ENCODE data around the gene CFAP97D1.
"Not testable (repeated sequence)": the region's sequence is repeated elsewhere in the genome, so short reads cannot be mapped to it uniquely, and the experiment has no call there.

The CFAP97D1 gene

DNA sequence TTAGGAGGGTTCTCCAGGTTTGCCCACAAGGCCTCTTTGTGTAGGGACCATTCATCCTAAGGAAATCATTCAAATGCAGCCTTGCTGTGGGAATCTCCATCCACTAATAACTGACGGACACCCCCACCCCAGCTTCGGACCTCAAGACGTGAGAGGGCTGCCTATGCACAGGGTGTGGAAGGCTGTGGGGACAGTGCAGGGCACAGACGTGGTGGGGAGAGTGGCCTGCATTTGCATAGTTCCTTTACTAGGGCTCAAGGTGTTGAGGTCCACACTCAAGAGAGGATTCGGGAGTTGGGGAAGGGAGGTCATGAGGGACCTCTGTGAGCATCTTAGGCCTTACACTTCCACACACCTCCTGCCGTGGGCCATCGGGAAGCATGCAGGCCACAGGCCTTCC lies 11.3 kb upstream of the CFAP97D1 start:
- no peak for DNase-seq

DNA sequence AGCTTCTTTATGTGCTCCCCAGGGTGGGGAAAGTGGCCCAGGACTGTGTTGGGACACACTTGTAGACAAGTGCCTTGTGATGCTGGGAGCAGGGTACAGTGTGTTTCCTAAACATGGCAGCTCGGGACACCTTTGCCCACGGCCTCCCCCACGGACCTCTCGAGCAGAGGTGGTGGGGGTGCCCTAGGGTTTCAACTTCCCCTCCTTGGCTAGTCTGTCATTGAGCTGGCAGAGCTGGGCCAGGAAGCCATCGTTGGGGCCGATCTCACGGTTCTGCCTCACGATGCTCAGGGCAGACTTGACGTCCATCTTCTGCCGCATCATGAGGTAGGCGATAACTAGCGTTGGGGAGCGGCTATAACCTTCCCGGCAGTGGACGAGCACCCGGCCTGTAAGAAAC lies 10.8 kb upstream of the CFAP97D1 start:
- no peak for DNase-seq

DNA sequence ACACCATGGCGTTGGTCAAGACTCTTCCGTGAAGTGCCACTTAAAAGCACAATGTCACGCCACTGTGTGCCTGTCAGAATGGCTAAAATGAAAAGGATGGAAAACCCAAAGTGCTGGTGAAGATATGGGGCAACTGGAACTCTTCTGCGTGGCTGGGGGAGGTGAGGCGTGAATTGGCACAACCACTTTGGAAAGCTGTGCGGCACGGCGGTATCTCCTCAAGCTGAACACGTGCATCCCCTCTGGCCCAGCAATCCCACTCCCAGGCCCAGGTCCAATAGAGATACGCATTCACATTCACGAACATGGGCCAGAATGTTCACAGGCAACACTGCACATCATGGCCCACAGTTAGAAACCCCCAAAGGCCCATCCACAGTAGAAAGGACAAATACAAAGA lies 10.4 kb upstream of the CFAP97D1 start:
- DNase-seq, result no peak

DNA sequence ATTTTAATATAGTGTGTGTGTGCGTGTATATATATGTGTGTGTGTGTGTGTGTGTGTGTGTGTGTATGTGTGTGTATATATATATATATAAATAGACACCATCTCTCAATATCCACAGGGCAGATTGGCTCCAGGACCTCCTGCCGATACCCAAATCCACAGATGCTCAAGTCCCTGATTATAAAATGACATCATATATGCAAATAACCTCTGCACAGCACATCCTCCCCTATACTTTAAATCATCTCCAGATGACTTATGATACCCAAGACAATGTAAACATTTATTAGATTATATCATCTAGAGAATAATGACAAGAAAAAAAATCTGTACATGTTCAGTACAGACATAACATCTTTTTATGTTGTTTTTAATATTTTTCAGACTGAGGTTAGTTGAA lies 9.3 kb upstream of the CFAP97D1 start:
- DNase-seq, result no peak

DNA sequence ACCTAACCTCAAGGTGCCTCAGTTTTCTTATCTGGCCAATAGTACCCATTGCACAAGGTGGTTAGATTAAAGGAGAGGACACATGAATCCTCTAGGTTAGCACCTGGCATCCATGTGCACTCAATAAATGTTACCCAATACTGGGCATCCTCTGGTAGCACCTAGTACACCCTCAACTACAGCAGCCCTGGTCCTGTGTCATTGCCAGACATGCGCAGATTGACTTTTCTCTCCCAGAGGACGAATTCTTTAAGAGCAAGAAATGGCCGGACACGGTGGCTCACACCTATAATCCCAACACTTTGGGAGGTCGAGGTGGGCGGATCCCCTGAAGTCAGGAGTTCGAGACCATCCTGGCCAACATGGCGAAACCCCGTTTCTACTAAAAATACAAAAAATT lies 8.8 kb upstream of the CFAP97D1 start:
- DNase-seq, result no peak

DNA sequence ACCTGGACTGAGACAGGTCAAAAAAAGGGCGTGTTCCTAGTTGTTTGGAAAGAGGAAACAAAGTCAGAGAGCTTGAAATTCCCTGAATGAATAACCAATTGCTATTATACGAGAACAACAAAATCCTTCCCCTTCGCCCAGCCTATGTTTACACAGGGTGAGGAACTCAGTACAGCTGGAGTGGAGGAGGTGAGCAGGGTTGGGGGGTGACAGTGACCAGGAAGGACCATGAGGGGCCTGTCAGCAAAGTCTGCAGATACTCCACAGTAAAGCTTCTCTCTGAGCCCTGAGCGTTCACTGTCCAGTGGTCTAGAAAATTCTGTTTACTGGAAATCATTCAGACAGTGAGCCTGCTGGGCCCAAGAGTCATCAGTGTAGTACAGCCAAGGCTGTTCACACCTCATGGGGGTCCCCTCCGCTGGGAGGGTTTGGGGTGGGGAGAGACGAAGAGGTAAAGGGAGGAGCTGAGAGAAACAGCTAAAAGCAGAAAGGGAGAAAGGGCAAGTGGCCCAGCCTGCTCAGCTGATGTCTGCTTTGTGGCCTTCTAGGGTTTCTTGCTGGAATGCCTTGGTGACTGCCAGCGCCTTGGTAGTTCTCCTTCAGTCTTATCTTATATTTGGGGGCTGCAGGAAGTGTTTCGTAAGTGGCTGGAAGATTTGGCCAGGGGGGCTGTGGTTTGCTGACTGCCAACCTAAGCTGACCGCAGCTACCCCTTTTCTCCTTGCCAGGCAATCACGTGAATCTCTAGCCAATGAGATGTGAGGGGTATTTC lies 7.2 kb upstream of the CFAP97D1 start:
- DNase-seq, result peak; percentile 98

DNA sequence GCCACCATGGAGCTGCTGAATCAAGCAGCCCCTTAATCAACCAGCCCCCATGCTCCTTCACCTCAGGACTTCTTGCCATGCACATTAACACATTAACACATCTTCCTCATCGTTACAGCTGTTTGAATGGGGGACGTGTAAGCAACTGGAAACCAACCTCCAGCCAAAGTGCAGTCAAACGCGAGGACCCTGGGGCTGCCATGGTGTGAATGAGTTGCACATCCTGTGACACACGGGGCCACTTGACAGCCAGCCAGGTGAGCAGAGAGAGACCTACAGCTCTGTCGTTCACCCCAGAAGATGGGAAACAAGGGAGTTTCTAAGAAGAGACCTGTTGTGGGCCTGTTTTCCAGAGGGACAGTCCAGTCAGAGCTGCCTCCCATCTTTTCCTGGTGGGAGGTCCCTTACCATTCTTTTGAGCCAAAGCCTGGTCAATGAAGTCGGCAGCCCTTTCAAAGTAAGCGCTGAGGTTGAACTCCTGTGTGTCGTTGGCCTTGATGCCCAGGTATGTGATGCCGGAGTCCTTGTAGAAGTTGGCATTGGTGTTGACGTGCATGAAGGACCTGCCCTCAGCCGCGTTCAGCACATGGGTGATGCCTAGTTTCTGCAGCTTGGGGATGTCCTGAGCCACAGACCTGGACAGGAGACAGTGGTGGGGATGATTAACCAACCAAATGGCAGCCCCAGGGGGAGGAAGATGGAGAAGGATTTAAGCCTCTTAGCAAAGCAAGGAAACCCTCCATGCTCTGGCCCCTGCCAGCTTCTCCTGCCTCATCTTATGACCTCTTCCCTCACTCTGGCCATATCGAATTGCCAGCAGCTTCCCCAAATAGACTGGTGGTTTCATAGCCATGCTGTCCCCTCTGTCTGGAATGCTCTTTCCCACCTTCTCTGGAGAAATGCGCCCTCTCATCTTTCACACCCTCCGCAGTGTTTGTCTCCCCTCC lies 5.7 kb upstream of the CFAP97D1 start:
- DNase-seq, result no peak

DNA sequence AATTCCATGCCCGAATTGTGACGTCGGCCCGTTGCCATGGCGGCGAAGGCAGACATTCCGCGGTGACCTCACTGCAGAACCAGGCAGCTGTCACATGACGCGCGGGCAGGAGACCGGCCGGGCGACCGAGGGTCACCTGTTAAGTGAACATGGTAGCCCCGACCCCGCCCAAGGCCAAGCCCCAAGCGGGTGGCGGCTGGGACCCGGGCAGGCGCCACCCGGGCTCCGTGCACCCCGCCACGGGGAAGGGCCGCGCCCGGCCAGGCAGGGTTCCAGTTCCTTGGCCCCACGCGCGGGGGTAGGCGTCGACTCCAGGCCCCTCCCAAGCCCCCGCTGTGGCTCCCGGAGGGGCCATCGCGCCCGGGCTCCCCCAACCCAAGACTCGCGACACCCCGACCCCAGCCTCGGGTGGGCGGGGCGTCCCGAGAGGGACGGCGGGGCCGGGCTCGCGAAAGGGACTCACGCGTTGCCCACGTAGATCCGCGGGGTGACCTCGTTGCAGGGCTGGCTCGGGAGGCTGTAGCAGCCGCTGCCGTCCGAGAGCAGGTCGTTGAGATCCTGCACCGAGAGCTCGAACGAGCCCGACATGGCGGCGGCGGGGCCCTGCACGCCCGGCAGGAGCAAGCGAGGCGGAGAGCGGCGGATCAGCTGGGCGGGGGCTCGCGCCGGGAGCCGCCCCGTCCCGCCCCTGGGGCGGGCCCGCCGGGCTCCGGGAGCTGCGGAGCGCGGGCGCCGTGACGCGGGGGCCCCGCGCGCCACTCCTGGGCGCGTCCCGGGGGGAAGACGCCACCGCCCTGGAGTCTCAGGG lies 1.7 kb upstream of the CFAP97D1 start, which contains the start of gene DUSP3:
Gene DUSP3, minus strand, starts transcription at position 641 of the 808 bp plus-strand sequence. Its CDS starts 53 bp downstream, at position 588.
- DNase-seq, result peak; percentile 86

DNA sequence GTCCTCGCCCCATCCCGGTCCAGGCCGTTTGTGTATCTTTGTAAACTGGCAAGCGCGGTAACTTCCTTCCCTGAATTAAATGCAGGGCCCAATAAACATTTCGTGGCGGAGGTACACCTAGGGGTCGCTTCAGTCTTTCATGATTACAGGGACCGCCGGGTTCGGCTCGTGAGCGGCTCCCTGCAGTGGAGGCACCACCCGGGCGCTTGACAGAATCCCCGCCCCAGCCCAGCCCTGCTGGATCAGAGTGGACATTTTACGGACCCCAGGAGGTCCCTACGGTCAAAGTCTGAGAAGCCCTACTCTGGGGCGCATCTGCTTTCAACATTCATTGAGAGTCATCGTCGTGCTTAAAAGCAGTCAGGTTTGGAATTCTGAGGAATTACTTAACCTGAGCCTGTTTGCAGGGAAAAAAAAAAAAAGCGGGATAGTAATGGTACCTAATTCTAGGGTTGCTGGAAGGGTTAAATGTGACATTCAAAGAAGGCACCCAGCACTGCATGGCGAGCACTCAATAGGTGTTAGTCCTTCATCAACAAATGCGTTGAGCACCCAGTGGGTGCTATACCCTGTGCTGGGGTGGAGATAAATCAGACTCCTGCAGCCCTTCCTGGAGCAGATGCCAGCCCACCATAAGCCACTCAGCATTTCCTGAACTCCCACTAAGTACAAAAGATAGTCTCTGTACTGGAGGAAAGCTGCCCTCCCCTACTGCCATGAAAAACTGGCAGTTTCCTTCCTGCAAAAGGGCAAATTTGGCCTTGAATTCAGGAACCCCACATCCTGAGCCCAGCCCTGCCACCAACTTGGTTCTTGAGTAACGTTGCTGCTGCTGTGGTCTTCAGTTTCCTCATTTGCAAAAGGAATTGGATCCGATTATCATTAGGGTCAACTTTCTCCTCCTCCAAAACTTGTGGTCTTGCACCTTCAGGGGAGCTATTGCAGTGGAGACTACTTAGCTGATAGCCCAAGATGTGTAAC lies 800 bp upstream of the CFAP97D1 start:
- DNase-seq, result peak; percentile 74

DNA sequence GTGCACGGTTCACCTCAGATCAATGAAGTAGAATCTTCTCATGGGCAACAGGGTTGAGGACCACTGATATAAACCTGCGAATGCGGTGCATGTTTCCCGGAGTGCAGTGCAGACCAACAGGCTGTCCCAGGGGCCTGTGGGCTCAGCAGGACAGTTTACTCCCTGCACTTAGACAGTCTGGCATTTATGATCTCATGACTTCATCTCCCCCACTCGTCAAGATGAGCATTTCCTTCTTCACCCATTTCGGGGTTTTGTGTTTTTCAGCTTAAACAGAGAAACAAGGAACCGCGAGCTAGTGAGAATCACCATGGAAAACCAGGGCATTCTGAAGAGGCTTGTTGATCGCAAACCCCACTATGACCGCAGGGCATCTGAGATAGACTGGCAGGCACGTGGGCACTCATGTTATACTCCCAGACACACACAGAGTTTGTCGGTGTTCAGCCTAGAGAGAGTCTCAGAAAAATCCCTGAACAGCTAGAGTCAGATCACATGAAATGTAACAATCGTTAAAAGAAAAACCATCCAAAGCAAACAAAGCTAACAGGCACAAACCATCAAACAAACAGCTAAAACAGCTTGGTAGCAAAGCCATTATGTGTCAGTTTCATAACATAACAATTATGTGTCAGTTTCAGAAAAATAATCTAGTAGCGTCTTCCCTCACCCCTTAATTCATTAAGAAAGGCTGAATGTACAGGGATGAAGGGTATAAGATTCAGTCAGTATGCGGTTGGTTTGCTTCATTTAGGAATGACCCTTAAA lies 2.9 kb downstream of the CFAP97D1 start:
- DNase-seq, result no peak

DNA sequence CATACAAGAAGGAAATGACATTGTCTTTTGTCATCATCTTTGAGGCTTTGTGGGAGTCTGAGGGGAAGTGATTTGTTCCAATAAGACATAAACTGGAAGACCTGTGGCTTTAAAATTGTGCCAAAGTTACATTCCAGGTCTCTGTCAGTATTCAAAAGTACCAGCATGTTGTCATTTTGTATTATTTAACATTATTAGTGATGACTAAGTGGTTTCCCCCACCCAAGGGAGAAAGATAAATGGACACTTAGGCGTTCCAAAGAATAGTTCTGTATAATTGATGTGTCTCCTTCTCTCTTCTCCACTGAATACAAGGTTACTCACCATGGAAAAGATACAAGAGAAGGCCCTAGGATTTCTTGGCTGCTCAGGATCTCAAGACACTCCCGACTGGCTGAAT lies 3.8 kb downstream of the CFAP97D1 start:
- DNase-seq, result no peak

DNA sequence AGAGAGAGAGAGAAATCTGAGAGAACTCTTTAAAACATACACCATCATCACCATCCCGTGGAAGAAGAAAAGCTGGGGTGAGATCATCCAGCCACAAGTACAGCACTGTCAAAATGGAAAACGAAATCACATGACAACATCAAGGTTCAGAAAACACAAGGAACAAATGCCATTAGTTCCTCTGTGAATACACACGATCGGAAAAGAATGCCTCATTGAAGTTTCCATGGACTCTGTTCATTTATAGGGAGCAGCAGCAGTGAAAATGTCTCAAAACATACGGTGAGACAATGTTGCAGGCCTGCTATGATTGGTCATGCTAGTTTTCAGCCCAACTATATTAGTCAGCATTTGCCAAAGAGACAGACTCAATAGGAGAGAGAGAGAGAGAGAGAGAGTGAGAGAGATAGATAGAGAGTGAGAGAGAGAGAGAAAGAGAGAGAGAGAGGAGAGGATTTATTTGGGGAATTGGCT lies 4.4 kb downstream of the CFAP97D1 start:
- no peak for DNase-seq

DNA sequence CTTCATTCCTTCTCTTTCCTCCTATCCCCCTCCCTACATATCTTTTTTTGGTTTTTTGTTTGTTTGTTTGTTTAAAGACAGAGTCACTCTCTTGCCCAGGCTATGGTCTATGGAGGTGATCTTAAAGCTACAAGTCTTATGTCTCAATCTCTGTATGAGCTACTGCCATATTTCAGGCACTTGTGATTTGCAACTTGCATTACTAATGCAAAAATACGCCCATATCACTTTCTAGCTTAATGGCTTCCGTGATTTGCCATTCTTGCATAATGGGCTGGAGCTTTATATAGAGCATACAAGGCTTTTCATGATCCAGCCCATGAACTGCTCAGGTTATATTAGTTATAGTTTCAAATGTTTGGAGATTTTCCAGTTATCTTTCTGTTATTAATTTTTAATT lies 7.5 kb downstream of the CFAP97D1 start:
- no peak for DNase-seq

DNA sequence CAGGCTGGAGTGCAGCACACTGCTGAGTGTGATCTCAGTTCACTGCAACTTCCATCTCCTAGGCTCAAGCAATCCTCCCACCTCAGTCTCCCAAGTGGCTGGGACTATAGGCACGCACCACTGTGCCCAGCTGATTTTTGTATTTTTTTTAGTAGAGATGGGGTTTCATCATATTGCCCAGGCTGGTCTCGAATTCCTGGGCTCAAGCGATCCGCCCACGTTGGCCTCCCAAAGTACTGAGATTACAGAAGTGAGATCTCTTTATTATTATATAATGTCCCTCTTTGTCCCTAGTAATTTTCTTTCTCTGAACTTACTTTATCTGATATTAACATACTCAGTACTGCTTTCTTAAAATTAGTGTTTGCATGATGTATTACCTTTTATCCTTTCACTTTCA lies 8.3 kb downstream of the CFAP97D1 start:
- DNase-seq, result no peak

DNA sequence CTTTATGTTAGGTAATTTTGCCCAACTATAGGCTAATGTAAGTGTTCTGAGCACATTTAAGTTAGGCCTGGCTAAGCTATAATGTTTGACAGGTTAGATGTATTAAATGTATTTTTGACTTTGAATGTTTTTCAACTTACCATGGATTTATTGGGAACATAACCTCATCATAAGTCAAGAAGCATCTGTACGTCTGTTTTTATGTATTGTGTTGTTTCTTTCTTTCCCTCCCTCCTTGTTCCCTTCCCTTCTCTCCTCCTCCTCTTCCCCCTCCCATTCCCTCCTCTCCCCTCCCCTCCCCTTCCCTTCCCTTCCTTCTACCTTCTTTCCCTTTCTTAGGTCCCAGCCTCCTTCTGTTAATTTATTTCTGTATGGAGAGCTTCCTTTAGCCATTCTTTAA lies 9.2 kb downstream of the CFAP97D1 start:
- DNase-seq, result no peak

DNA sequence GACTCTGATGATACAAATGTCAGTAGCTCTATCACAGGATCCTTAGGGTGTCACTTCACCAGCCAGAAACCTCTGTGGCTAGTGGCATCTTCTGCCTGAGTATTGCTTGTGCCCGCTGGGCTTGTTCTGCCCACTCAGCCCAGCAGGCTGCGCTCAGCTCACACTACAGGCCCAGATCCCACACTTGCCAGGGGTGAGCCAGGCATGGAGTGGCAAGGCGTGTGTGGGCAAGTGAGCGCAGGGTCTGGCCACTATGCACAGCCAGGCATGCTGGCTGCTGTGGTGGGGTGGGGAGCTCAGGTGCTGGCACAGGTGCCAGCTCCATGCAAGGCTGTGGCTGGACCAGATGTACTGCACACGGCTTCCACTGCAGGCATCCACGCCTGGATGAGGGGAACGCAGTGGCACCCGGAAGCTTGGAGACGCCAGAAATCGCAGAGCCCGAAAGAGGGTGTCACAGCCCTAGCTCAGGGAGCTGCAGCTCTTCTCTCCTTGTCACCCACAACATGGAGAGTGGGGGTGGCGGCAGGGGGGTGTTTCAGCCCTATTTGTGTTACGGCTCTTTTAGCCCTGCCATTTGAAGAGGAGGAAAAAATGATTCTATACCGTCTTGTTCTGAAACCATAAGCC lies 10.2 kb downstream of the CFAP97D1 start:
- DNase-seq, result peak; percentile 36

DNA sequence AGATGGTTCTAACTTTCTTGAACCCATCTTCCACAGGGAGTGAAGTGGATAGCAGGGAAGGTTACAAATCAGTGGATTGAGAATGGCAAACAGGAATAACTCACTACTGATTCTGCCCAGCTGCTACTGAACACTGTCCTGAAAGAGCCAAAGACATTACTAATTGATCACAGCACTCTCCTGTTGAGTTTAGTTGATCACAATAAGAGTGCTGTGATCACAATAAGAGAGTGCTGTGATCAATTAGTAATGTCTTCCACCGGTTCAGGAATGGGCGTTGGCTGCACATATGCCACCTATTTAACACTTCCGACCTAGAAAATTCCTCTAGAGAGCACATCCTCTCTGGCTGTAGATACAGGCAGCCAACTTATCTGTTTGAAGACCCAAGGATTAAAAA lies 11.4 kb downstream of the CFAP97D1 start:
- peak; percentile 54 for DNase-seq

DNA sequence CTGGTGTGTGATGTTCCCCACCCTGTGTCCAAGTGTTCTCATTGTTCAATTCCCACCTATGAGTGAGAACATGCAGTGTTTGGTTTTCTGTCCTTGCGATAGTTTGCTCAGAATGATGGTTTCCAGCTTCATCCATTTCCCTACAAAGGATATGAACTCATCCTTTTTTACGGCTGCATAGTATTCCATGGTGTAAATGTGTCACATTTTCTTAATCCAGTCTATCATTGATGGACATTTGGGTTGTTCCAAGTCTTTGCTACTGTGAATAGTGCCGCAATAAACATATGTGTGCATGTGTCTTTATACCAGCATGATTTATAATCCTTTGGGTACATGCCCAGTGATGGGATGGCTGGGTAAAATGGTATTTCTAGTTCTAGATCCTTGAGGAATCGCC lies 12.4 kb downstream of the CFAP97D1 start:
- DNase-seq, result not testable (repeated sequence)

DNA sequence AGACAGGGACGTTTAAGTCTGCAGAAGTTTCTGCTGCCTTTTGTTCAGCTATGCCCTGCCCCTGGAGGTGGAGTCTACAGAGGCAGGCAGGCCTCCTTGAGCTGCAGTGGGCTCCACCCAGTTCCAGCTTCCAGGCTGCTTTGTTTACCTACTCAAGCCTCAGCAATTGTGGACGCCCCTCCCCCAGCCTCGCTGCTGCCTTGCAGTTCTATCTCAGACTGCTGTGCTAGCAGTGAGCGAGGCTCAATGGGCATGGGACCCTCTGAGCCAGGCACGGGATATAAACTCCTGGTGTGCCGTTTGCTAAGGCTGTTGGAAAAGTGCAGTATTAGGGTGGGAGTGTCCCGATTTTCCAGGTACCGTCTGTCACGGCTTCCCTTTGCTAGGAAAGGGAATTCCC lies 17.8 kb downstream of the CFAP97D1 start:
- DNase-seq, result not testable (repeated sequence)

DNA sequence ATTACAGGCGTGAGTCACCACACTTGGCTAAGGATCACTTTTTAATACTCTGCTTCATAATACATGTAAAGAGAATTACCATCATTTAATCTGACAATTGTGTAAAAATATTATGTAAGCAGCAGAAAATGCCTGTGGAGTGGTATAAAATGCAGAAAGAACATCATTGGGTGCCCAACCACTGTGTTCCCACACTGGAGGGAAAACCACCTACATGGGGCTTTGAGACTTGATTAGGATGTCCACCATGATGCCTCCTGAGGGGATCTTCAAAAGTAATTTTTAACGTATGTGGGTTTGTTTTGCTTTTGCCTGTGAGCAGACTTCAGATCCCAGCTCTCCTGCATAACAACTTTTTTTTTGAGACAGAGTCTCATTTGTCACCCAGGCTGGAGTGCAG lies 18.8 kb downstream of the CFAP97D1 start:
- no peak for DNase-seq
